ENCODE data around the gene SERPINA12.

SERPINA12 gene

DNA sequence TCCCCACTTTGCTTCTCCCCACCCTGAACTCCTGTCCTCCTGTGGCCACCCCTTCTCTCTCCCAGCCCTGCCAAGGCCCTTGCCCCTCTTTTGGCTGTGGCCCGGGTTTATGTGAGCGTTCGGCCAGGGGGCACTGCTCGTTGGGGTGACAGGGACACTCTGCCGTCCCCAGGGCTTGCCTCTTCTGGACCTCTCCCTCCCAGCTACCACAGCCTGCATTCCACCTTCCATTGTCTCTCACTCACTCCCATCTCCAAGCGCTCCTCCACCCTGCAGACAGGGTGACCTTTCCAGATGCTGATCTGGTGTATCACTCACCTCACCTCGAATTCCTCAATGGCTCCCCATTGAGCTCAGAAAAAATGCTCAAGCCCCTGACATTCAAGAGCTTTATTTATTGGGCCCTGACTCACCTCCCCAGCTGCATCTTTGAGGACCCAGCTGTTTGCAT is 34.7 kb downstream of the SERPINA12 start:
- TF ChIP-seq SIN3A (IDR thresholded peaks at IDR 0.05; ENCODE audit: borderline replicate concordance, insufficient read depth, low read length), result no peak
- TF ChIP-seq TAF1 (IDR thresholded peaks at IDR 0.05; ENCODE audit: borderline replicate concordance, insufficient read depth, low read length), result no peak
- TF ChIP-seq, protein P1, sequence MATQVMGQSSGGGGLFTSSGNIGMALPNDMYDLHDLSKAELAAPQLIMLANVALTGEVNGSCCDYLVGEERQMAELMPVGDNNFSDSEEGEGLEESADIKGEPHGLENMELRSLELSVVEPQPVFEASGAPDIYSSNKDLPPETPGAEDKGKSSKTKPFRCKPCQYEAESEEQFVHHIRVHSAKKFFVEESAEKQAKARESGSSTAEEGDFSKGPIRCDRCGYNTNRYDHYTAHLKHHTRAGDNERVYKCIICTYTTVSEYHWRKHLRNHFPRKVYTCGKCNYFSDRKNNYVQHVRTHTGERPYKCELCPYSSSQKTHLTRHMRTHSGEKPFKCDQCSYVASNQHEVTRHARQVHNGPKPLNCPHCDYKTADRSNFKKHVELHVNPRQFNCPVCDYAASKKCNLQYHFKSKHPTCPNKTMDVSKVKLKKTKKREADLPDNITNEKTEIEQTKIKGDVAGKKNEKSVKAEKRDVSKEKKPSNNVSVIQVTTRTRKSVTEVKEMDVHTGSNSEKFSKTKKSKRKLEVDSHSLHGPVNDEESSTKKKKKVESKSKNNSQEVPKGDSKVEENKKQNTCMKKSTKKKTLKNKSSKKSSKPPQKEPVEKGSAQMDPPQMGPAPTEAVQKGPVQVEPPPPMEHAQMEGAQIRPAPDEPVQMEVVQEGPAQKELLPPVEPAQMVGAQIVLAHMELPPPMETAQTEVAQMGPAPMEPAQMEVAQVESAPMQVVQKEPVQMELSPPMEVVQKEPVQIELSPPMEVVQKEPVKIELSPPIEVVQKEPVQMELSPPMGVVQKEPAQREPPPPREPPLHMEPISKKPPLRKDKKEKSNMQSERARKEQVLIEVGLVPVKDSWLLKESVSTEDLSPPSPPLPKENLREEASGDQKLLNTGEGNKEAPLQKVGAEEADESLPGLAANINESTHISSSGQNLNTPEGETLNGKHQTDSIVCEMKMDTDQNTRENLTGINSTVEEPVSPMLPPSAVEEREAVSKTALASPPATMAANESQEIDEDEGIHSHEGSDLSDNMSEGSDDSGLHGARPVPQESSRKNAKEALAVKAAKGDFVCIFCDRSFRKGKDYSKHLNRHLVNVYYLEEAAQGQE (IDR thresholded peaks at IDR 0.05; ENCODE audit: insufficient read depth in 1 of 2, low read depth in 2 of 2, low read length in 2 of 2), result no peak
- no peak for TF ChIP-seq FOXP2 (optimal IDR thresholded peaks at IDR 0.05; ENCODE audit: borderline replicate concordance, extremely low read depth, extremely low read length, insufficient read depth)
- no peak for TF ChIP-seq POLR2AphosphoS5 (IDR thresholded peaks at IDR 0.05; ENCODE audit: low read depth, low read length)

DNA sequence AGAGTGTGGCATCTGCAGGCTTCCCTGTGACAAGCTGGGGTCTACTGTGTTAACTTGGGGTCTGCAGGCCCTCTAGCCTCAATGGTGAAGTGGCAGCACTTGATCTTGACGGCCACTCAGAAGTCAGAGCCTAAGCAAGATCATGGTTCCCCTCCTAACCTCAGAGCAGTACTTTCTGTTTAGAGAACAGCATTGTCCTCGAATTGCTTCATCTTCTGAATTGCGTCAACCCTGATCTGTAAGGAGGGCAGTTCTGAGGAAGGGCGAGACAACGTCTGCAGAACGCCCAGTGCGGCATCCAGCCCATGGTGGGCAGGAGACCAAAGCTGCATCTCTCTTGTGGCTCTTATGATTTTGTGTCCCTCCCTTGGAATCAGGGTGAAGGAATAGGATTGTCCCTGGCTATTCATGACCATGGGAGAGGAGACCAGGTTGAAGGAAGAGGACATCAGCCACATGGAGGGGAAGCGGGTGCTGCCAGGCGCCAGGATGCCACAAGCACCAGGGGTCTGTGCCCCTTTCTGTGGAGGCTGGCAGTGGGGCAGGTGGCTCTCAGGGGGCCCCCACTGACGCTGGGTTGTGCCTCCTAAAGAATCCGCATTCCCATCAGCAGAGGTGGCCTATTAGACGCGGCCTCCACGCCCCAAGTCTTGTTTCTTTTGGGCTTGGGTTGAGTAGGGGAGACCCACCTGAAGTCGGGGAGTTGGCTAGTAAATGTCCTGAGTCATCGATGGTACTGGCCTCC is 35.4 kb downstream of the SERPINA12 start:
- TF ChIP-seq, protein P1 (IDR thresholded peaks at IDR 0.05; ENCODE audit: insufficient read depth in 1 of 2, low read depth in 2 of 2, low read length in 2 of 2), result no peak
- no peak for TF ChIP-seq SIN3A (IDR thresholded peaks at IDR 0.05; ENCODE audit: borderline replicate concordance, insufficient read depth, low read length)
- TF ChIP-seq TAF1 (IDR thresholded peaks at IDR 0.05; ENCODE audit: borderline replicate concordance, insufficient read depth, low read length), result no peak

DNA sequence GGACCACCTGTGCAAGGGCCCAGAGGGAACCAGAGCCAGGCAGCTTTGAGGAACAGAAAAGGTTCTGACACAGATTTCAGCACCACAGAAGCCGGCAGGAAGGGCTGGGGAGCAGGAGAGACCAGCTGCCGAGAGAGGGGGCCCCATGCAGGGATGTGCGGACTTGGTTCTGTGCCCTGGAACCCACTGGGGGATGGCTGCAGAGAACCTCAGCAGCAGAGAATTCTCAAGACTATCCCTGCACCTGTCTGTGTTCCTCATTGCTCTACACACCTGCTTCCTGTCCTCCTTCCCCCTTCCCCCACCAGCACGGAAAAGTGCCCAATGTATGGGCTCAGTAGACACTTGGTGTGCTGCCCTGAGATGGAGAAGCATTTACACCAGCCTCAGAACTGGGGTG is 36.4 kb downstream of the SERPINA12 start:
- TF ChIP-seq, protein P1 (IDR thresholded peaks at IDR 0.05; ENCODE audit: insufficient read depth in 1 of 2, low read depth in 2 of 2, low read length in 2 of 2), result no peak
- no peak for TF ChIP-seq SIN3A (IDR thresholded peaks at IDR 0.05; ENCODE audit: borderline replicate concordance, insufficient read depth, low read length)
- TF ChIP-seq FOXP2 (optimal IDR thresholded peaks at IDR 0.05; ENCODE audit: borderline replicate concordance, extremely low read depth, extremely low read length, insufficient read depth), result no peak
- TF ChIP-seq TAF1 (IDR thresholded peaks at IDR 0.05; ENCODE audit: borderline replicate concordance, insufficient read depth, low read length), result no peak
- TF ChIP-seq POLR2AphosphoS5 (IDR thresholded peaks at IDR 0.05; ENCODE audit: low read depth, low read length), result no peak

DNA sequence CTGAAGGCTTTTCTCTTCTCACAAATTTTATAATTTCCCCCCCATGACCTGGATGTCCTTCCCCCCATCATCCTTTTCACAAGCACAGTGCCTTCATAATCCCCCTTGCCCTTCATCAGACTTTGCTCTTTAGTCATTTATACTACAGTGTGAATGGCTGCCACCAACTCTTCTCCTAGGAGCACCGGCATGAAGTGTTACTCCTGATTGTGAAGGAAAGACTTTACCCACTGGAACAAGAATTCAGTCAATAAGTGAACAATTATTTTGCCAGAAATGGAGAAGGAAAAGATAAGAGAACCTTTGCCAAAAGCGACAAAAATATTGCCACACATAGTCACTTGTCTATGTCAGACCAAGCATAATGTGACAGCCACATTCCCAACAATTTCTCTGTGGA is 38.2 kb downstream of the SERPINA12 start:
- TF ChIP-seq TAF1 (IDR thresholded peaks at IDR 0.05; ENCODE audit: borderline replicate concordance, insufficient read depth, low read length) (no peak), FOXP2 (optimal IDR thresholded peaks at IDR 0.05; ENCODE audit: borderline replicate concordance, extremely low read depth, extremely low read length, insufficient read depth) (no peak), SIN3A (IDR thresholded peaks at IDR 0.05; ENCODE audit: borderline replicate concordance, insufficient read depth, low read length) (no peak), POLR2AphosphoS5 (IDR thresholded peaks at IDR 0.05; ENCODE audit: low read depth, low read length) (no peak)
- TF ChIP-seq, protein P1 (IDR thresholded peaks at IDR 0.05; ENCODE audit: insufficient read depth in 1 of 2, low read depth in 2 of 2, low read length in 2 of 2), result no peak
